GM21381 (cell line): ENCODE results near the gene RMI2.
A peak's percentile ranks its signal among the peaks of the same experiment; 100 is the strongest.

Experiments
- ATAC-seq: cut with Tn5 transposase; IDR thresholded peaks from one replicate; pipeline ENCODE4 v1.9.1; 2021; ENCODE audit warnings: mild to moderate bottlenecking, moderate library complexity; ENCODE audit not compliant: unreplicated experiment

Gene RMI2

GRCh38 chr16:11345040-11345862, at the start of gene RMI2:
TSS of gene RMI2 (plus strand) at chr16:11345459. CDS start at chr16:11345472, 13 bp downstream.
- ATAC-seq = peak; percentile 96

GRCh38 chr16:11295672-11296071, 49.6 kb upstream of the RMI2 start:
- ATAC-seq = no peak

DNA sequence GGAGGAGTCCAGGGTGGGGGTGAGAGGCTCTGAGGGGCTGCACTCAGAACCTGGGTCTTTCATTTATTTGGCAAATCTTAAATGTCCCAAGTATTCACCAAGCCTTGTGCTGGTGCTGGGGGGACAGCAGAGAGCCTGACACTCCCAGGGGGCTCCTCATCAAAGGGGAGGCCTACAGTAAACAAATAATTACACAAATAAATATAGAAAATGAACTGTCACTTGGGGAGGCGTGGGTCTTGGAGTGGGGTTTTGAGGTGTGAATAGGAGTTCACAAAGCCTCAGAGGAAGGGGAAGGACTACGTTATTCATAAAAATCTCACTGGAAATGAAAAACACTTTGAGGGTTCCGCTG, 48.9 kb upstream of the RMI2 start:
- no peak for ATAC-seq

GRCh38 chr16:11296706-11297491, 48.4 kb upstream of the RMI2 start:
- ATAC-seq = peak; percentile 13

- ATAC-seq = peak; percentile 76
Measured at GRCh38 chr16:11297492-11298142, 47.6 kb upstream of the RMI2 start.

DNA sequence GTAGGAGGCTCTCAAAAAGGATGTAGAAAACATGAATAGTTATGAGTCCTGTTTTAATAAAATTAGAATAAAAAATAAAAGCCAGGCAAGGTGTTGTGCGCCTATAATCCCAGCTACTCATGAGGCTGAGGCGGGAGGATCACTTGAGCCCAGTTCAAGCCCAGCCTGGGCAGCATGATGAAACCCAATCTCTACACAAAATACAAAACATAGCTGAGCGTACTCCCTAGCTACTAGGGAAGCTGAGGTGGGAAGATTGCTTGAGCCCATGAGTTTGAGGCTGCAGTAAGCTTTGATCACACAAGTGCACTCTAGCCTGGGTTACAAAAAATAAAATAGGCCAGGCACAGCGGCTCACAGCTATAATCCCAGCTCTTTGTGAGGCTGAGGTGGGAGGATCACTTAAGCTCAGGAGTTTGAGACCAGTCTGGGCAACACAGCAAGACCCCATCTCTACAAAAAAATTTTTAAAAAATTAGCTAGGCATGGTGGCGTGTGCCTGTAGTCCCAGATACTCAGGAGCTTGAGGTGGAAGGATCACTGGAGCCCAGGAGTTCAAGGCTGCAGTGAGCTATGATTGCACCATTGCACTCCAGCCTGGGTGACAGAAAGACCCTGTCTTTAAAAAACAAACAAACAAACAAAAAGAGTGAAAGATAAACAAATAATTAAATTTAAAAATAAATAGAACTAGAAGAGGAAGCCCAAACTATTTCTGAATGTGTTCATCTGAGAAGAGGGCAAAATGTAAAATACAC, 46.9 kb upstream of the RMI2 start:
- ATAC-seq = no peak

DNA sequence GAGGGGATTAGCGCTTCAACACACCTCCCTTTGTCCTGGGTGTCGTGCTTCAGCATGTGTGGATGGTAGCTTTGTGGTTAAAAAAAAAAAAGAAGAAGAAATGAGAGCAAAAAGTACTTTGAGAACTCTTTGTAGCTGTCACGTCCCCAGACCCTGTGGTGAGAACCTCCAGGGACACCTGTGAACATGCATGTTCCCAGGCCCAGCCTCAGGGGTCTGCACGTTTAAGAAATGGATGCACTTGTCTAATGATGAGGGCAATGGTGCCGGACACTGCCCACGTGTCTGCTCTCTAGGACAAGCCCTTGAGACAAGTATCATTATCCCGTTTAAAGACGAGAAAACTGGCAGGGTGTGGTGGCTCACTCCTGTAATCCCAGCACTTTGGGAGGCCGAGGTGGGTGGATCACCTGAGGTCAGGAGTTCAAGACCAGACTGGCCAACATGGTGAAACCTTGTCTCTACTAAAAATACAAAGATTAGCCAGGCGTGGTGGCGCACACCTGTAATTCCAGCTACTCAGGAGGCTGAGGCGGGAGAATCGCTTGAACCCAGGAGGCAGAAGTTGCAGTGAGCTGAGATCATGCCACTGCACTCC, 46.2 kb upstream of the RMI2 start:
- ATAC-seq = peak; percentile 27

- no peak for ATAC-seq
Measured at GRCh38 chr16:11299865-11300559, 45.2 kb upstream of the RMI2 start.

DNA sequence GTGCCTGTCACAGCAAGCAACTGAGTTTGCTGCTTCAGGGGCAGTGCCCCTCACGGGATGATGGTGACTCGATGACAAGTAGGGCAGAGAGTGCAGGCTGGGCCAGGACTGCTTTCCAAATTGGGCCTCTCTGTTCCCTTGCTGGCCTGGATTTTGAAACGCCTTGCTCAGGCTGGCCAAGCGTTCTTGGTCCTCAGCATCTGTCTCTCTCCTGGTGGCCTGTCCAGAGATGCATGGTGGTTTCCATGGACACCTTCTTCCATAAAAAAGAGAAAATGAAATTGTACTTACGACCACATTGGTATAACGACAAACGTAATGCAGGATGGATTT, 44.7 kb upstream of the RMI2 start:
- ATAC-seq = no peak

GRCh38 chr16:11301645-11302501, 43.4 kb upstream of the RMI2 start:
- no peak for ATAC-seq

DNA sequence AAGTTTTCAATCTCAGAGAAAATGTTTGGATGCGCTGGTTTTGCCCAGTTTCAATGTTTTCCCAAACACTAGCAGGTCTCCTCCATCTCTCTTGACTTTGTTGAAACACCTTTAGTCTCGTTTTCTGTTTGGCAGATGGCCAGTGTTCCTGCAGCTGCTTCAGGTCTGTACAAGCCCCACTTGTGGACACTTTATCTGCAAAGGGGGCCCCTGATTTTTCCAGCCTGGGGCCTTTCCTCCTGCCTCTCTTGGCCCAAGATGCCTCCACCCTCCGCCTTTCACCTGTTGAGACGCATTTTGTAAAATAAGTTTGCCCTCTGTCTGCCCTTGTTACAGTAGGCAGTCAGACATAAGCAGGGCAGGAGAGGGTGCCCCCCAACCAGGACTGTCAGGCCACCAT, 42.3 kb upstream of the RMI2 start:
- ATAC-seq = no peak

DNA sequence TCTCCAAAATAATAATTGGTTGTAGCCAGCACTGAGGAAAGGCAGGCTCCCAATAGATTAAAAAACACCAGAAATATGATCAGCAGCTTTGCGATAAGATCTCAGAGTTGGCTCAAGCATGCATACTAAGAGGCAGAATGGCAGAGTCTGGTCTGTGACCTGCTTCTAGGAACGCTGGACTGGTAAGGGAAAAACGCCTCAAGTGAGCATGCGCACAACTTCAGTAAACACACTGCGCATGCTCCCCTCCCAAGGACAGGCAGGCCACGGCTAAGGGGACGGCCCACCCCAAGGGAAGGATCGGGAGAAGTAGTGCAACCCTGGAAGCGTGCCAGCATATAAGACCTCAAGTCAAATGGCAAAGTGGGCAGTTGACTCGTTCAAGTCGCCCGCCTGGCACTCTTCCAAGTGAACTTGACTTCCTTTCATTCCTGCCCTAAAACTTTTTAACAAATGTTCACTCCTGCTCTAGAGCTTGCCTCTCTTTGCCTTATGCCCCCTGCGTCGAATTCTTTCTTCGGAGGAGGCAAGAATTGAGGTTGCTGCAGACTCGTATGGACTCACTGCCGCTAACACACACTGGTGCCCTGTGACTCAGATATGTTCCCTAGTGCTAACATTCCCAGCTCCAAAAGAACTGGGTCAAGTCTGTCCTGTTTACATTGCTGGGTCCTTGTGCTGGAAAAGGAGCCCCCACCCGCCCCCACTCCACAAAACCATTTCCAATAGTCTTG, 41.7 kb upstream of the RMI2 start:
- no peak for ATAC-seq

DNA sequence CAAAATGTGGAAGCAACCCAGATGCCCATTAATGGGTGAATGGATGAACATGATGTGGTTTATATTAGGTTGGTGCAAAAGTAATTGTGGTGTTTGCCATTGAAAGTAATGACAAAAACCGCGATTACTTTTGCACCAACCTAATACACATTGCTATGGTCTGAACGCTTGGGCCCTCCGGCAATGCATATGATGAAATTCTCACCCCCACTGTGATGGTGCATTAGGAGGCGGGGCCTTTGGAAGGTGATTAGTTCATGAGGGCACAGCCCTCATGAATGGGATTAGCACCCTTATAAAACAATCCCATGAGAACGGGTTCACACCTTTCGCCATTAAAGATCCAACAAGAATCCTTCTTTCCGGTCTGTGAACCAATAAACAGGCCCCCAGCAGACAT, 38.9 kb upstream of the RMI2 start:
- ATAC-seq = no peak

DNA sequence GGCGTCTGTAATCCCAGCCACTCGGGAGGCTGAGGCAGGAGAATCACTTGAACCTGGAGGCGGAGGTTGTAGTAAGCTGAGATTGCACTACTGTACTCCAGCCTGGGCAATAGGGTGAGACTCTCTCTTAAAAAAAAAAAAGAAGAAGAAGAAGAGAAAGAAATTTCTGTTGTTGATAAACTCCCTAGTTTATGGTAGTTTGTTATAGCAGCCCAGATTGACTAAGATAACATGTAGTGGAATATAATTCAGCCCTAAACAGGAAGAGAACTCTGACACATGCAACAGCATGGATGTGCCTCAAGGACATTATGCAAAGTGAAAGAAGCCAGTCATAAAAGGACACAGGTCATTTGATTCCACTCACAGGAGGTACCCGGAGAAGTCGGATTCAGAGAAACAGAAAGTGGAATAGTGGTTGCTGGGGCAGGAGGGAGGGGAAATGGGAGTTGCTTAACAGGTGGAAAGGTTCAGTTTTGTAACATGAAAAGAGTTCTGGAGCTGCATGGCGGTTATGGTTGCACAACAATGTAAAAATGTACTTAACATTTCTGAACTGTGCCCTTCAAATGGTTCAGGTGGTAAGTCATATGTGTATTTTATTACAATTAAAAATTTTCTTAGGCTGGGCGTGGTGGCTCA, 38.1 kb upstream of the RMI2 start:
- ATAC-seq = no peak

- ATAC-seq = no peak
Measured at GRCh38 chr16:11307639-11308492, 37.4 kb upstream of the RMI2 start.

- ATAC-seq = no peak
Measured at GRCh38 chr16:11308493-11309283, 36.6 kb upstream of the RMI2 start.
